Posterior vena cava (tissue), 2 donors: ENCODE results near the gene ATAD3B. TPM values are rescaled to one million over a fixed set of nuclear protein-coding genes. Genes with fewer than 3 reads are reported as not detected.
"Not testable (repeated sequence)": the region's sequence is repeated elsewhere in the genome, so short reads cannot be mapped to it uniquely, and the experiment has no call there.

Experiments
- DNase-seq: peaks from one replicate; pipeline ENCODE4 v3.0.0-alpha.2; 2020; ENCODE audit warnings: low spot score
- intact Hi-C, 2 donors: fragments of 100-400 bp; cut with DNase I; formaldehyde crosslinking; loops; one replicate each; pipeline versions ENCODE4 v1.14.1 to v1.14.2; 2022 to 2023
- total RNA-seq, 2 donors: library from RNA; stranded (reverse); fragmentation: NEBNext Ultra II Directional; extraction: Animal tissue kit (Norgen Biotek cat#: 25700); gene quantifications; one replicate each; pipeline ENCODE4 v1.2.1, GENCODE V29; 2021
- donor health status: DM: yes; HTN: yes; CAD: no.
- donor health status: DM: yes; HTN: yes; CAD: no.

The ATAD3B gene
- total RNA-seq, 2 donors from 2014 or later, result 8.5 to 13.1 TPM

GRCh38 chr1:1522536-1522935, 51.0 kb downstream of the ATAD3B start:
- DNase-seq, intact Hi-C loops: not testable (repeated sequence)

DNA sequence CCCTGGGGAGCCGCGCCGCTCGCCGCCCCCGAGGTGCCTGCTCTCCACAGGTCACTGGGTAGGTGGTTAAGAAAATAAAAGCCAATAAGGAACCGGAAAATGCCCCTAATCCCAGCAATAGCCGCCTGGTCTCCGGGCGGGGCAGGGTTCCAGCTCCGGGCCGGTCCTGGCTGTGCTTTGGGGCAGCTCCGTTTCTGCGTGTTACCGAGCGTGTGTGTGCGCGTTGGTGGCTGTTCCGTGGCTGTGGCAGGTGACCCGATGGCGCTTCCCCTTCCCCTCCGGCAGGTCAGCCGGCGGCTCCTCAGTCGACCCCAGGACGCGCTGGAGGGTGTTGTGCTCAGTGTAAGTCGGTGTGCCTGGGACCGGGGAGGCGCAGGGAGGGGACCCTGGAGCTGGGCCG, 51.7 kb downstream of the ATAD3B start:
- intact Hi-C loops, DNase-seq: not testable (repeated sequence)

DNA sequence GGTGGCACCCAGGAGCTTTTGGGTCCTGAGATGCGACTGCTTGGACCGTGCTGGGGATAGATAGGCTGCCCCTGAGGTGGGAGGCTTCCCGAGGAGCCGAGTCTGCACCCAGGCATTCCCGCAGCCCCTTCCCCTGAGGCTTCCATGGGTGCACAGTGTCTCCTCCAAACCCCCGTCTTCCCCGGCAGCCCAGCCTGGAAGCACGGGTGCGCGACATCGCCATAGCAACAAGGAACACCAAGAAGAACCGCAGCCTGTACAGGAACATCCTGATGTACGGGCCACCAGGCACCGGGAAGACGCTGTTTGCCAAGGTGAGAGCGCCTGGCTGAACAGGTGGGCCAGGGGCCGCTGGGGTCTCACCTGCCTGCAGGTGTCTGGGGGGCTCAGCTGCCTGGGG, 52.1 kb downstream of the ATAD3B start:
- intact Hi-C loops, DNase-seq: not testable (repeated sequence)

- intact Hi-C loops, DNase-seq: not testable (repeated sequence)
Measured at GRCh38 chr1:1524750-1525383, 53.3 kb downstream of the ATAD3B start.

GRCh38 chr1:1526476-1526875, 54.9 kb downstream of the ATAD3B start:
- intact Hi-C loops, DNase-seq: not testable (repeated sequence)

DNA sequence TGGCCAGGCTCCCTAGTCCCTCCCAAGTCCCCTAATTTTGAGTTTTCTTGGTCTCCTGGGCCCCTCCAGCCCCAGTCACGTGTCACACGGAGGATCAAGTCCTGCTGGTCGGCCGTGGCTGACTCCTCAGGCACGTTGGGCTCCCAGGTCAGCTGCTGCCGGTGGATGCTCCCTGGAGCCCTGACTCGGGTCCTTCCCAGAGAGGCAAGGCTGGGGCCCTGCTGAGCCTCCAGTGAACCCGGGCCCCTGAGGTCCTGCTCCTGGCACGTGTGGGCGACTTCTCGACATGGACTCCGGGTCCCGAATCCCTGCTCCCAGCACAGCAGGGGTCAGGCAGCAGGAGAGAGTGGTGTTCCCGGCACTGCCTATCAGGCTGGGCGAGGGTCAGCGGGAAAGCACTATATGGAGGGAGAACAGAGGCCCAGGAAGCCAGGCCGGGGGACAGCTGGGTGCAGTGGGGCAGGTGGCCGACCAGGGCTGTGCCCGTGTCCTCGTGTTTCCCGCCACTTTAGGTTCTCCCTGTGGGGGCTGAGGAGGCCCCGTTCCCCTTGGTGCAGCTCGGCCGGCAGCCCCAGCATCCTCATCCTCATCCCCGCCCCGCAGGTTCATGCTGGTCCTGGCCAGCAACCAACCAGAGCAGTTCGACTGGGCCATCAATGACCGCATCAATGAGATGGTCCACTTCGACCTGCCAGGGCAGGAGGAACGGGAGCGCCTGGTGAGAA, 55.7 kb downstream of the ATAD3B start:
- no peak for DNase-seq
- intact Hi-C loops, result no loop called here

DNA sequence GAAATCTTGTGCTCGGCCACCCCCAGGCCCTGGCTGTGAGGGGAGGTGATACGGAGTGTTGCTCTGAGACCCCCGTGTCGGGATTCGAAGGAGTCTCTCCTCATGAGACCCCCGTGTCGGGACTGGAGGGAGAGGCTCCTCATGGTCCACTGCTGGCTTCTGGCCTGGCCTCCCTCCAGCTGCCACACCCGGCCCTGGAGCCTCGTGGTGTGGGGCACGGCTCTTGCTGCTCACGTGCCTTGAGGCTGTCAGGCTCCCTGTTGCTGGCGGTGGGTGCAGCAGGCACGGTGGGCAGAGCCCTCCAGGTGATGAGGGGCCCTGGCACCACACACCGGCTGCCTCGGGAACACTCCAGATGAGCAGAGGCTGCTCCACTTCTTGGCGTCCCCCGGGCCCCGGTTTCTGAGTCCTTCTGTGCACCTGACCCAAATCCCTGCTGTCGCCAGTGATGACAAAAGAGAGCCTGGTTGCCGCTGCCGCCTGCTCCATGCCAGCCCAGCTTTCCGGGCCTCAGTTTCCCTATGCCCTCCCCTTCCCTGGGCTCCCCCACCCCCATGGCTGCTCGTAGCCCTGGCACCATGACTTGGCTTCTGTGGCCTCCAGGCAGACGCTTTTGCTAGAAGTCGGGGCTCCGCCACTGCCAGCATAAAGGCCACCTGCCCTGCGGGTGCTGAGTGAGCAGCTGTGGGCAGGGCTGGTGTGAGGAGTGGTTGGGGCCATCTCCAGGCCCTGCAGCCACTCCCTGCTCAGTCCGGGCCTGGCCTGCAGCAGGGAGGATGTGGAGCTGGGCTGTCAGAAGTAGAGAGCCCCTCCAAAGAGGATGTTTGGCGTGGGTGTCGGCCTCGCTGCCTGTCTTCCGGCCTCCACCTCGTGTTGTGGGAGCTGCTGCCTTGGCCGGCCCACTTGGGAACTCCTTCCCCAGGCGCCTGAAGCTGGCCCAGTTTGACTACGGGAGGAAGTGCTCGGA, 57.0 kb downstream of the ATAD3B start:
- intact Hi-C loops, result no loop called here
- no peak for DNase-seq

DNA sequence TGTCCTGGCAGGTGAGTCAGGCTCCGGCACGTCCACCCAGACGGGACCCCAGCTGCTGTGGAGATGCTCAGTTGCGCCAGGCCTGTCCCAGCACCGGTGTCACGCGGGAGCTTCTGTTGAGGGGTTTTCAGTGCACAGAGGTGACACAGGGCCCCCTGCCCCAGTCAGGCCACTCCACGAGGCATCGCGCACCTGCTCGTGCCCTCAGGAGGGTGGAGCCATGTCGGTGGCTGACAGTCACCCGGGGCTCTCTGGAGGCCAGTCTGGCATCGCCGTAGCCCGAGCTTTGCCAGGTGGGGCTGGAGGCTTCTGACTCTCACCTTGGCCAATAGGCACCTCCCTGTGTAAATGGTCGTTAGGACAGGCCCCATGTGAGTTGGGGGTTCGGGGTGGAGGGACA, 57.8 kb downstream of the ATAD3B start:
- intact Hi-C loops, result no loop called here
- no peak for DNase-seq

- intact Hi-C loops, result no loop called here
- DNase-seq, result no peak
Measured at GRCh38 chr1:1529936-1530335, 58.4 kb downstream of the ATAD3B start.

- DNase-seq, result no peak
- intact Hi-C loops, result no loop called here
Measured at GRCh38 chr1:1531947-1532346, 60.4 kb downstream of the ATAD3B start.

DNA sequence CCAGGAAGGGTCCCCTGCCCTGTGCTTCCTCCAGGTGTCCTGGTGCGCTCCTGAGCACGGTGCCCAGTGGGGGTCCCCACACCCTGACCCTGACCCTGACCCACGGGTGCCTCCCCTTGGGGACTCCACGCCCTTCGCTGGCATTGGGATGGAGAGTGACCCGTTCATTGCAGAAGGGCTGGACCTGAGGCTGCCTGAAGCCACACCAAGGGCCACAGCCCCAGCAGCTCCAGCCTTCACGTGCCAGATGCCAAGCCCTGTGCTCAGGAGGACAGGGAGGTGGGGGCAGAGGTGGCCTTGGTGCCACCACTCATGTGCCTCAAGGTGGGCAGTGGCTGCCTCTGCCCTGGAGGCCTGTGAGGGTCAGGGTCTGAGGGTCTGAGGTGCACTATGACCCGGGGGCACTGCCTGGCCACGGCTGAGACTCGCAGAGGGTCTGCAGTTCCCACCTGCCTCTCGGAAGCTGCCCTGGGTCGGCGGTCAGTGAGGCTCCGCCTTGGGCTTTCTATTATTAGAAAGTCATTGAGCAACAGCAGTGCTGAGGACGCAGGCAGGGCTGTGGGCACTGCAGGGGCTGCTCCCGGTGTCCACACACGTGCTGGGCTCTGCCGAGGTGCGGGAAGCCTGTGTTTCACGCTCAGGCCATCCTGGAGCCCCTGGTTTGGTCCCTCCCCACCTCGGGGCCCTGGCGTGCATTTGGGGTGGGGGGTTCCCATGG, 61.8 kb downstream of the ATAD3B start:
- DNase-seq, intact Hi-C loops: not testable (repeated sequence)

DNA sequence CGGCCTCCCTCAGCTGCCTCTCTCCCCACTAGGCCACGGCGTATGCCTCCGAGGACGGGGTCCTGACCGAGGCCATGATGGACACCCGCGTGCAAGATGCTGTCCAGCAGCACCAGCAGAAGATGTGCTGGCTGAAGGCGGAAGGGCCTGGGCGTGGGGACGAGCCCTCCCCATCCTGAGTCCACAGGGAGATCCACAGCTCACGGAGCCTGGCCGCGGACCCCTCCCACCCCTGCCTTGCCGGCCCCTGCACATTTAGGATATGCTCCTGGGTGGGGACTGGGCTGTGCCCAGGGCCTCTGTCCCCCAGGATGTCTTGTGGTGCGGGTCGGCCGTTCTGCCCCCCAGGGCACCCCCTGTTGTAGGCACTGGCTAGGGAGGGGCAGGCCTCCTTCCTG, 62.3 kb downstream of the ATAD3B start:
- DNase-seq, intact Hi-C loops: not testable (repeated sequence)

DNA sequence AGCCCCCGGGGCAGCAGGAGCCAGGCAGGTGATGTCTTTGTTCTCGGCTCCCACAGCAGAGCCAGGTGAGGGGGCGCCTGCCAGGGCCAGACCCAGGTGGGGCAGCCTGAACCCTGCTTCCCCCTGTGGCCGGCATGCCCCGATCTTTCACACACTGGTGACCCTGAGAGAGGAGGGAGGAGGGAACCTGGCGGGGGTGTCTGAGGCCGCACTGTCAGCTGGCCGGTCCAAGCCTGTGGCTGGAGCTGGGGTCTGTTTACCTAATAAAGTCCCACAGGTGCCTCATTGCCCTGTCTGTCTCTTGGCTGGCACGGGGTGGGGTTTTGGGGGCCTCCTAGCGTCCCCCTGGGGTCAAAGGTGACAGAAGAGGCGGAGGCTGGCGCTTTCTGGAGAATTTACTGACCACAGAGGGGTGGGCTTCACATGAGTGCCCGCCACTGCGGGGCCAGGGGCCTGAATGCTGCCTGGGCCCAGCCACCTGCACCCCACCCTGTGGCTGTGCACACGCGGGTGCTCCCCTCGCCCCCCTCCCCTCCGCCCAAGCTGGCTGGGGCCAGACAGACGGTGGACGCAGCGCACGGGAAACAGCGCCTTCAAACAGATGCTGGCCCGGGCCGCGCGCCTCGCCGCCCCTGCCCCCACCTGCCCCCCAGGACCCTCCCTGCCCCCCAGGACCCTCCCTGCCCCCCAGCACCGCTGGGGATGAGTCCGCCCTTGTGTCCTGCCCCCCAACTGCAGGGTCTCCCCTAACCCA, 63.0 kb downstream of the ATAD3B start:
- DNase-seq, result no peak
- intact Hi-C loops, result no loop called here

DNA sequence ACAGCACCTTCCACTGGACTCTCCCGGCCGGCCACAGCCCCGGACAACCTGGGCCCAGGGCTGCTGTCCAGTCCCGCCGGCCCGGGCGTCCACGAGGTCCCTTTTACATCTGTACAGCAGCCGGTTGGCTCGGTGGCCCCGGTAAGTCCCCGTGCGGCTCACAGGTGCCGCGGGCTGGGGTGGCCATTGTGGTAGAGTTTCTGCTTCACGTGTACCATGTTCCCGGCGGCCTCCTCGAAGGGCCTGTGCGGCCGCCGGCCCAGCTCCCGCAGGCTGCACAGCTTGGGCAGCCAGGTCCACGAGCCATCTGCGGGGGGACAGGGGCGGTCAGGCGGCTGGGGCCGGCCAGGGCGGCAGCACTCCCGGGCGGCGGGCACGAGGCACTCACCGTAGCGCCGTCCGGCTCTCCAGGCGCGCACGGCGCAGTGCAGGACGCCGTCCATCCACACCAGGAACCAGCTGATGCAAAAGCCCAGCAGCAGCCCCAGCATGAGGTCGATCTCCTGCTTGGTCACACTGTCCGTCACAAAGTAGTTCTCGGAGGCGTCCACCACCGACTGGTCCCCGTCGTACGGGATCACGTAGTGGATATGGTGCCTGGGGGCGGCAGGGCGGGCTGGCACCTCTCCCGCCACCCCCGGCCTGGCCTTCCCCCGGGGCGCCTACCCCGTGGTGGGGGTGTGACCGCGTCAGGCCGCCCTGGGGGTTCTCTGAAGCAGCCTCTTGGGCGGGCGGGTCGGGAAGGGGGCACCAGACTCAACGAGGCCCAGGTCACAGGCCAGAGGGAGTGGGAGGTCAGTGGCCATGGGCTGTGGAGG, 63.8 kb downstream of the ATAD3B start:
- intact Hi-C loops, result no loop called here
- DNase-seq, result no peak

DNA sequence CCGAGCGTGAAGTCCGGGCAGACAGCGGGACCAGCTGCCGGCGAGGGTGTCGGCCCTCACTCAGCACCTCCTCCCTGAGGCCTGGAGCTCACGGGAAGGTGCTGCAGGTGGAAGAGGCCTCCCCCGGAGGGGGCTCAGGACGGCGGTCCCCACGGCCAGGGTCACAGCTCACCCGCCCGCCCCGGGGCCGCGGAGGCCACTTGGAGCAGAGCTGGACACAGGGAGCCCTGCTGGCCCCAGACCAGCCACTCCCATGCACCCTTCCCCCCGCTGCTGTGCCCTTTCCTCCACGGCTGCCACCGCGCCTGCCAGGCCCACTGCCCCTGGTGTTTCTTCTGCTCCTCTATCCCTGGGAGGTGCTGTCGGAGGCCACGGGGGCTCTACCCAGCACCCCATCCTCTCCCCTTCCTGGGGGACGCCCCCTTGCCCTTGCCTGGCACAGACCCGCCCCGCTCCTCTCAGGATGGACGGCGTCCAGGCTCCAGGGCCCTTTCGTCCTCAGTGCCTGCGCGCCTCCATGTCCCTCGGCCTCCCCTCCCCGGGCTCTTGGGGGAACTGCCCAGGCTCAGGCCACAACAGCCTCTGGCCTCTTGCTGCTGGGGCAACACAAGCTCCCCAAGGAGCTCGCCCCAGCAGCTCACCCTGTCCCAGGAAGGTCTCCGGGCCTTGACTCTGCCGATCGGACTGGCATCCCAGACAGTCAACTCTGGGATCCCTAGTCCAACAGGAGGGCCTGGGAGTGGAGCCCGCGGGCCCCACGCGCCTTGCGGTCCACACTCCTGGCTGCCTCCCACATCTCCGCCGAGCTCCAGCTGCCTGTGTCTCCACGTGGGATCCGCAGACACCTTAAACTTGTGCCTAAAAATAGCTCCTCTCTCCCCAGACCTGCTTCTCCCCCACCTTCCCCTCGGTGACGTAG, 64.7 kb downstream of the ATAD3B start:
- intact Hi-C loops, result no loop called here
- DNase-seq, result no peak

DNA sequence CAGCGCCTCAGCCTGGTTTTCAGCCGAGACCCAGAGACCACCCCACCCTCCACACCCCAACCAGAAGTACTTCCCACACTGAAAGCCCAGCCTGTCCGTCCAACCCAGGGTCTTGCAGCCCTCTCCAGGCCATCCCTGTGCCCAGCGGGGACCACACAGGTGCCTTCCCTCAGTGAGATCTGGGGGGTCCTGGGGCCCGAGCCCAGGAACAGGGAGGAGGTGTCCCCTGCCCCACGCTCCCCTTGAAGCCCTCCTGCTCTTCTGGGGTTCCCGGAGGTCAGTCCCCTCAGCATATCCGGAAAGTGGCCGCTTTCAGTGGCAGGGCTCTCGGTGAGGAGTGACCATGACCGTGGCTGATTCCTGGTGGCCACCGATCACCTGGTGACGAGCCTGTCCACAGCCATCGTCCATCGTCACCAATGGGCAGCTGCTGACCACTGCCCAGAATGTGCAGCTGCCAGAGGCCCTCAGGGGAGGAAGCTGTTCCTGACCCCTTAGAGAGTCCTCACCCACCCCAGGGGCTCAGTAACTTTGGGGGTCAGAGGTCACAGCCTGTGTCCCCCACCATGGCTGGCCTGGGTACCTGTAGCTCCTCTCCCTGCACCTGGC, 65.5 kb downstream of the ATAD3B start:
- intact Hi-C loops, result no loop called here
- no peak for DNase-seq
